Measurements from ENCODE around the gene CDO1.
A peak's percentile ranks its signal among the peaks of the same experiment; 100 is the strongest.

The CDO1 gene

GRCh38 chr5:115775999-115776398, 40.5 kb downstream of the CDO1 start:
- Mint-ChIP-seq H3K9me3 (no peaks in the 10 kb centered on the region), H3K4me3 (no peak overlapping the region), H3K27ac (no peak overlapping the region), H3K4me1 (no peaks in the 10 kb centered on the region), H3K27me3 (peaks cover 54% of the 10 kb centered on the region)
- ATAC-seq = no peak
- no peak for DNase-seq

- H3K4me1 Mint-ChIP-seq = no peaks in the 10 kb centered on the region
- H3K9me3 Mint-ChIP-seq = no peaks in the 10 kb centered on the region
- H3K27me3 Mint-ChIP-seq = peaks cover 56% of the 10 kb centered on the region
- DNase-seq = no peak
- H3K27ac Mint-ChIP-seq = no peak overlapping the region
- no peak for ATAC-seq
- H3K4me3 Mint-ChIP-seq = no peak overlapping the region
Observed at GRCh38 chr5:115774684-115775083, 41.8 kb downstream of the CDO1 start.

DNA sequence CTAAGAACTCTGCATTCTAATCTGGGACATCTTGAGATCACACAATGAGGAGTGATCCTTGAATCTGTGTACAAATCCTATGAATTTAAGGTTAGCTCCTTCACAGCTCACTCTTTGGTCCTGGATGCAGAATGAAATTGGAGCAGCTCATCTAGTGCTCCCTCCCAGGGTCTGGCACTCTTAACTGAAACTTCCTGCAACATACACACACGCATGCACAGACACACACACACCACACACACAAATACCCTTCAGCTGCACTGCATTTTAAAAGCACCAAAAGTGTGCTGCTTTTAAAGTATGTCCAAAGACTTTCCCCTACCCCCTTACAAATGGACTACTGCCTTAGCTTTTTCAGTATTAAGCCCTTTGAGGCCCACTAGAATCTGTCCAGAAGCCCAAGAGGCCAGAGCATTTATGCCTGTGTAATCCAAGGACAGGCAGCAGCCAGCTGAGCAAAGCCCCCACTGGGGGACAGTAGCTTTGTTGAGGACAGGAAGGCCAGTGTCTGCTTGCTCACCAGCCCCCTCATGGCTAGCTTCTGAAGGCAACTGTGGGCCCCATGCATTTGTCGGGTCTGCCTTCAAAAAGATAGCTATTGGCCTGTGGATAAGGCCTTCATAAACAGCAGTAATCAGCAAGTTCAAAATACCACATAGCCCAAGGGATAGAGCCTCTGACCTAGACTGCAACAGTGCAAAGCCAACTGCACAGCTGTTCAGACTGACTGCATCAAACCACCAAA, 43.6 kb downstream of the CDO1 start:
- H3K27me3 Mint-ChIP-seq = peaks cover 60% of the 10 kb centered on the region

GRCh38 chr5:115770466-115770865, 46.0 kb downstream of the CDO1 start:
- H3K9me3 Mint-ChIP-seq = no peaks in the 10 kb centered on the region
- peak in 1 of 2 donors; percentile 13 for DNase-seq
- peaks cover 36% of the 10 kb centered on the region for H3K27me3 Mint-ChIP-seq
- H3K27ac Mint-ChIP-seq = no peak overlapping the region
- ATAC-seq = no peak
- no peak overlapping the region for H3K4me3 Mint-ChIP-seq
- peaks cover 18% of the 10 kb centered on the region for H3K4me1 Mint-ChIP-seq

More for the DNA sequence above, 43.6 kb downstream of the CDO1 start:
- Mint-ChIP-seq H3K4me3 (no peak overlapping the region), H3K4me1 (no peaks in the 10 kb centered on the region), H3K9me3 (no peaks in the 10 kb centered on the region), H3K27ac (no peak overlapping the region)
- no peak for ATAC-seq
- no peak for DNase-seq

DNA sequence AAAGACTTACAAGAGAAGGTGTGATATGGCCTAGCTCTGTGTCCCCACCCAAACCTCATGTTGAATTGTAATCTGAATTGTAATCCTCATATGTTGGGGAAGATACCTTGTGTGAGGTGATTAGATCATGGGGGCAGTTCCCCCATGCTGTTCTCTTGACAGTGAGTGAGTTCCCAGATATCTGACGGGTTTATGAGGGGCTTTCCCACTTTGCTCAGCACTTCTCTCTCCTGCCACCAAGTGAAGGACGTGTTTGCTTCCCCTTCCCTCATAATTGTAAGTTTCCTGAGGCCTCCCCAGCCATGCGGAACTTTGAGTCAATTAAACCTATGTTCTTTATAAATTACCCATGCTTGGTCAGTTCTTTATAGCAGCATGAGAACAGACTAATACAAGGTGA, 49.0 kb downstream of the CDO1 start:
- peaks cover 52% of the 10 kb centered on the region for H3K27me3 Mint-ChIP-seq
- no peak for DNase-seq
- H3K4me3 Mint-ChIP-seq = no peak overlapping the region
- H3K27ac Mint-ChIP-seq = no peak overlapping the region
- H3K4me1 Mint-ChIP-seq = peaks cover 19% of the 10 kb centered on the region
- no peak for ATAC-seq
- peaks cover 6 to 13% of the 10 kb centered on the region in 2 donors for H3K9me3 Mint-ChIP-seq

DNA sequence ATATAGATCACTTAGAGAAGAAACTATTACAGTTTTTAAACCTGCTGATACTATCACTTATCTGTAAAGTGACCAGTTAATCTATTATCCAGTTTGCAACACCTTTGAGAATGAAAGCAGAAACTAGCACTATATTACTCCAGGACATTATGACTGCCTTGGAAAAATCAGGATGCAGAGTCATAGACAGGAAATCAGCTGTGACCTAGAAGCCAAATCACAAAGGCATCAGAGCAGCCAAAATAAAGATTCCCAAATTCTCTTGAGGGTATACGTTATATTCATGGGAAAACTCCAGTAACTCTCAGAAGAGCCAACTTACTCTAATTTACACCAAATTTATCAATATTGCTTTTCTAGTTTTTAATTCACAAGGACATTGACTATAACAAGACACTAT, 49.9 kb downstream of the CDO1 start:
- Mint-ChIP-seq H3K9me3 (peaks cover 6 to 13% of the 10 kb centered on the region in 2 donors), H3K27ac (no peak overlapping the region)
- ATAC-seq = no peak

GRCh38 chr5:115758356-115758755, 58.1 kb downstream of the CDO1 start:
- no peak overlapping the region for H3K4me3 Mint-ChIP-seq
- no peaks in the 10 kb centered on the region for H3K4me1 Mint-ChIP-seq
- peaks cover 73% of the 10 kb centered on the region for H3K27me3 Mint-ChIP-seq
- H3K9me3 Mint-ChIP-seq = peaks cover 4 to 6% of the 10 kb centered on the region in 2 donors
- no peak for DNase-seq
- no peak for ATAC-seq
- no peak overlapping the region for H3K27ac Mint-ChIP-seq

More for the DNA sequence above, 49.9 kb downstream of the CDO1 start:
- no peak for DNase-seq
- Mint-ChIP-seq H3K4me3 (no peak overlapping the region), H3K27me3 (peaks cover 51% of the 10 kb centered on the region), H3K4me1 (peaks cover 19% of the 10 kb centered on the region)

DNA sequence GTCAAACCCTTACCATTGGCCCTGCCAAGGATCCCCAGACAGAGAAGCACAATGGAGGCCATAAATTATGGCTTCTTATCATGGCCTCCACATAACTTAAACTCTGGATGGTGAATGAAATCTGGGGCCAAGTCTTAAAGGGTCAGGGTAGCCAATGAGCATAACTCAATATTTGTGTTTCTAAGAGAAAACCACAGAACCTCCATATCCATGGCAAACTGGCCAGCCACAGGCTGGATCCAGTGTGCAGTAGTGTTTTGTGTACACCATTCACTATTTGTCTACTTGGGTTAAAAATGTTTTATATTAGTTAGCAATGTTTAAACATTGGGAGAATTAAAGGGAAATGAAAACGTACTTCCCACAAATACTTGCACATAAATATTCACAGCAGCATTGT, 60.8 kb downstream of the CDO1 start:
- Mint-ChIP-seq H3K27me3 (peaks cover 72% of the 10 kb centered on the region), H3K27ac (no peak overlapping the region), H3K9me3 (no peaks in the 10 kb centered on the region), H3K4me3 (no peak overlapping the region), H3K4me1 (peaks cover 6% of the 10 kb centered on the region)
- DNase-seq = no peak
- ATAC-seq = no peak
